Cerebellar cortex (tissue), 1 donor: ENCODE results near the gene CENPQ.
"Not testable (repeated sequence)": the region's sequence is repeated elsewhere in the genome, so short reads cannot be mapped to it uniquely, and the experiment has no call there.

Experiments
- DNase-seq: peaks from one replicate; pipeline ENCODE4 v3.0.0-alpha.2; 2015; ENCODE audit warnings: low spot score

The CENPQ gene

GRCh38 chr6:49462927-49463611, at the start of gene CENPQ, which contains the start of gene MMUT:
Gene CENPQ, plus strand, starts transcription at chr6:49463370. Its CDS starts 6,807 bp downstream, at chr6:49470177.
Gene MMUT, minus strand, starts transcription at chr6:49463253. Its CDS starts 3,787 bp downstream, at chr6:49459466.
- peak; percentile 96 for DNase-seq

GRCh38 chr6:49415358-49415757, 47.8 kb upstream of the CENPQ start:
- no peak for DNase-seq

GRCh38 chr6:49416195-49416594, 47.0 kb upstream of the CENPQ start:
- DNase-seq = no peak

- peak; percentile 7 for DNase-seq
These were observed 39.4 kb upstream of the CENPQ start for GRCh38 chr6:49423817-49424216.

GRCh38 chr6:49430187-49430586, 33.0 kb upstream of the CENPQ start:
- DNase-seq = no peak

- no peak for DNase-seq
These were observed 32.3 kb upstream of the CENPQ start for GRCh38 chr6:49430866-49431265.

- no peak for DNase-seq
These were observed 9.9 kb upstream of the CENPQ start for GRCh38 chr6:49453221-49453620.

GRCh38 chr6:49454787-49455709, 8.1 kb upstream of the CENPQ start:
- DNase-seq = no peak

GRCh38 chr6:49457771-49458170, 5.4 kb upstream of the CENPQ start:
- DNase-seq = no peak

- DNase-seq = peak; percentile 3
These were observed 1.1 kb upstream of the CENPQ start for GRCh38 chr6:49462071-49462470.

GRCh38 chr6:49462599-49462926, 607 bp upstream of the CENPQ start:
- DNase-seq = no peak

- no peak for DNase-seq
These were observed 420 bp downstream of the CENPQ start for GRCh38 chr6:49463612-49463967.

- DNase-seq = no peak
These were observed 1.5 kb downstream of the CENPQ start for GRCh38 chr6:49464691-49465090.

- no peak for DNase-seq
These were observed 4.9 kb downstream of the CENPQ start for GRCh38 chr6:49468042-49468441.

GRCh38 chr6:49476564-49476963, 13.4 kb downstream of the CENPQ start:
- not testable (repeated sequence) for DNase-seq

- no peak for DNase-seq
These were observed 16.3 kb downstream of the CENPQ start for GRCh38 chr6:49479308-49479970.

- DNase-seq = not testable (repeated sequence)
These were observed 18.7 kb downstream of the CENPQ start for GRCh38 chr6:49481846-49482245.

- not testable (repeated sequence) for DNase-seq
These were observed 20.2 kb downstream of the CENPQ start for GRCh38 chr6:49483380-49483779.

GRCh38 chr6:49490633-49491032, 27.5 kb downstream of the CENPQ start:
- DNase-seq = no peak

GRCh38 chr6:49497304-49497703, 34.1 kb downstream of the CENPQ start:
- DNase-seq = no peak

GRCh38 chr6:49499126-49499525, 36.0 kb downstream of the CENPQ start:
- no peak for DNase-seq

- DNase-seq = no peak
These were observed 36.5 kb downstream of the CENPQ start, which contains the start of gene GLYATL3 for GRCh38 chr6:49499623-49500022. Gene GLYATL3, plus strand, starts transcription at chr6:49499923. Its CDS starts 12,068 bp downstream, at chr6:49511991.

- DNase-seq = no peak
These were observed 41.5 kb downstream of the CENPQ start for GRCh38 chr6:49504666-49505065.
